GM18519 (cell line): ENCODE measurements around the gene GALNT3.

Experiments
- ATAC-seq: cut with Tn5 transposase; IDR thresholded peaks from one replicate; pipeline ENCODE4 v1.9.1; 2021; ENCODE audit warnings: mild to moderate bottlenecking, moderate library complexity; ENCODE audit not compliant: unreplicated experiment, low FRiP score

Gene GALNT3

DNA sequence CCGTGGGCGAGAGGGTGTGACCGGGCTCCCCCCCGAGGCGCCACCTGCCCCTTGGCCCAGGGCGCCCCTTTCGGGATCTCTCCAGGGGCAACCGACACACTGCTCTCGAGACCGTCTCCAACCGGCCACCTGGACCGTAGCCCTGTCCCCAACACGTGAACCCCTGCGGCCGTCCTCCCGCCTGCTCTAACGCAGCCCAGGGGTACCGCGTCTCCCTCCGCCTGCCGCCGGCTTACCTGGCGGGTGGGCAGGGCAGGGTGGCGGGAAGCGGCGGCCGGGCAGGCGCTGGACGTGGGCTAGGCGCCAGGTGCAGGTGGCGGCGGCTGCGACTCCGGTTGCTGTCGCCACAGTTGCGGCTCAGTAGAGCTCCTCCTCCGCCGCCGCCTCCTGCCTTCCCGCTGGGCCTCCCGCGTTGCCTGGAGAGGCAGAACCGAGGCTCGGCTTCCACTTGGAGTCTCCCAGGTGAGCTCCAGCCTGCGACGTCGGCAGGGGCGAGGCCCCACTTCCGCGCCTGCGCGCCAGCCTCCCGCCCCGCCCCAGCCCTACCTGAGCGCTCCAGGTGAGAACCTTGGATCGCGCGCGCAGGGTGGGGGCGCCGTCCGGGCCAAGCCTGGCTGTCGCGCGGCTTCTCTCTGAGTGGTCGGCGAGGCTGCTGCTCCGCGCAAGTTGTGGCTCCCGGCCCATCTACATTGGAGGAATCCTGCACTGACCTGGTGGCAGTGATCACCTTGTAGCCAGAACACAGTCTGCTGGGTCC, at the start of gene GALNT3:
Gene GALNT3 (minus strand): TSS at position 469 of the 757 bp plus-strand sequence. CDS start 23,547 bp downstream, outside the sequence.
- peak; percentile 3 for ATAC-seq

DNA sequence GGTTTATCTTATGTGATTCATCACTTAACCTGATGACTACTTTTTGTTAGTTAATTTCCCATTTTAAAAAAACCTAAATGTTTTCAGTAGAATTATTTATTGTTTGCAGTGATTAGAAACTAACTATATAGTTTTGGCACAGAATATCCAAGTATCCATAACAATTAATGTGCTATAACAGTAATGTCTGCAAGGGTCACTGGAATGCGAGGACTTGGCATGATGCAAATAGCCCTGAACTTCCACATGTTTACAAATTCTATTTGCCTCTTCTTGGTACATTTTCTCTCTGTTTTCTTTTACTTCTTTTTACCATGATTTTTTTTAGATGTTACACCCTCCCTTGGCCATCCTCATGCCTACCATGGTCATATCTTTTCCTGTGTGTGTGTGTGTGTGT, 49.3 kb upstream of the GALNT3 start:
- ATAC-seq, result no peak

DNA sequence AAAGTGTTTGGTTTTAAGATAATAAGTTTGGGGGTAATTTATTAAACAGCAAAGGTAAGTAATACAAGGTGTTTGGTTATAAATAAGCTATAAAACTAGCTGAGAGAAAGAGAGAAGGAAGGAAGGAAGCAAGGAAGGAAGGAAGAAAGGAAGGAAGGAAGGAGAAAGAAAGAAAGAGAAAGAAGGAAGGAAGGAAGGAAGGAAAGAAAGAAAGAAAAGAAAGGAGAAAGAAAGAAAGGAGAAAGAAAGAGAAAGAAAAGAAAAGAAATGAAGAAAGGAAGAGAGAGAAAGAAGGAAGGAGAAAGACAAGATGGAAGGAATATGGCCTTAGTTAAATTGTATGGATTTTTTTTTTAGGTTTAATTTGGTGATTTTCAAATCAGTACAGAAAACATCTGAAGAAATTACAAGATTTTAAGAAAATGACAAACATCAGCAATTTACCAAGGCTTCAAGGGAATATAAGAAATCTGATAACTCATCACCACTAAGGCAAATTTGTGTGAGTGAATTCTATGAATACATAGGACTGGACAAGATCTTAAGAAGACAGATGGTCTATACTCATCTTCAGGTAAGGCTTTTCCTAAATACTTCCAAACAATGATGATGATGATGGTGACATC, 46.4 kb upstream of the GALNT3 start:
- ATAC-seq, result no peak

DNA sequence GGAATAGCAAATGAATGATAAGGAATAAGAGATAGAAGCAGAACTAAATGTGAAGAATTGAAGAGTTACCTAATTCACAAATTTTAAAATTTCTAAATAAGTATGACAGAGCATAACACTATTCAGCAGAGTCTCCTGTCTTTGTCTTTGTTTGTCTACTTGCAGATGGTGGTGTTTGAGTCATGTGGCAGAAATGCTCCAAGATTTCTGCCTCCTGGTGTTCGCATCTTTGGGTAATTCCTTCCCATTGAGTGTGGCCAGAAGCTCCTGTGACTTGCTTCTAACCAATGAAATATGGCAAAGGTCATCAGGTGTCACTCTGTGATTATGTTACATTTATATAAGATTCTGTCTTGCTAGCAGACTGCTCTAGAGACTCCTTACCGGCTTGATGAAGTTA, 45.6 kb upstream of the GALNT3 start:
- ATAC-seq, result no peak

DNA sequence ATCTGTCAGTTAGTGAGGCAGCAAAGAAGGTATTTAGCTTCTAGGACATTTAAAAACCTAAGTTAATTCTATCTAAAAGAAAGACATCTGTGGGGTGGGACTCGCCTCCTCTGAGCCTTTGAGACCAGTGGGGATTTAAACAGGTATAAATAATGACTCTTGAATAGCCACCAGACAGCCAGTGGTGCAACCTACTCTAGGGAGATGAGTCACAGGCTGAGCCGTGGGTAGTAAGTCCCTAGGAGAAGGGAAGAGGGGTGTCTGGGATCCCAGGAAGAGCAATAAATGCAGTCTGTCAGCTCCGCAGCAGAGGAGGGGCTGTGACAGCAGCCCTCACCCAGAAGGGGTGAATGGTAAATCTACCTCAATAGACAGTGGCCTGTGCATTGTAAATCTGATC, 43.1 kb upstream of the GALNT3 start:
- no peak for ATAC-seq

DNA sequence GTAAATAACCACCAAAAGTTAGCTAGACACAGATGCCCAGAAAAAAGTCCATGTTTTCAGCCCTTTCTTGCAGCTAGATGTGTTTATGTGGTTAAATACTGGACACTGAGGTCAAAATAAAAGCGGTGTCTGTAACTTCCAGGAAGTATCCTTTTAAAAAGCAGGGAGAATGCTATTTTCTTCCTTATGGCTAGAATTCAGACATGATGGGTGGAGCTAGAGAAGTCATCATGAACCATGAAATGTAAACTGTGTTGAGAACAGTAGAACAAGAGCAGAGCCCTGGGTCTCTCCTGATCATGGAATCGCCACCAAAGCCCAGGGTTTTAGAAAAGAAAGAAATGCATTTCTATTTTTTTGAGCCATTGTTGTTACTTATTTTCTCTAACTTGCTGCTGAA, 41.3 kb upstream of the GALNT3 start:
- ATAC-seq, result no peak

DNA sequence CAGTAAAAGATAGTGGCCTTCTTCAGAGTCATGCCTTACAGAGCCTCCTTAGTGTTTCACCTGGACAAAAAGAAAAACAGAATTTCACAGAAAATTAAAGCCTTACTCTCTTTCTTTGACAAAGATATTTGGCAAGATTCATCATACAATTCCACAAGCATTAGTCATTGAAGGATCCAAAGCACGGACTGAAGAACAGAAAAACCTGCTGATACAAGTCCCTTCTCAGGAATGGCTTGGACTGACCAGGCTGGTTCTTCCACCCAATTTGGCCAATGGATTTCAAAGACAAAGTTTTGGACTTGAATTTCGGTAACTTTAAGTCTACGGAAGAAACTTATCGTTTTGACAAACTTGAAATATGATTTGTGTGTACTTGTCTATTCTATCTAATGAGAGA, 39.1 kb upstream of the GALNT3 start:
- no peak for ATAC-seq

DNA sequence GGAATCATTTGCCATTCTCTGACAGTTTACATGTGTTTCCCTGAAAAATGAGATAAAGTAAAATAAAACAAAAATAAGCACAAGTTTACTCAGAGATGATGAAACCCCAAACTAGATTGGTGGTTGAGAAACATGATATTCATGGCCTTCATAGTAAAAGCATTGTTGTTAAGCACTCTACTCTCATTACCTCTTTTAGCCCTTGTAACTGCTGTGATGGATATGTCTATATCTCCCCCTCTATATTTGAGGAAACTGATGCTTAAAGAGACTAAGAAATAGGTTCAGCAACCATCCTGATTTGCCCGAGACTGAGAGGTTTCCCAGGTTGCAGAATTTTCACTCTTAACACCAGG, 33.9 kb upstream of the GALNT3 start:
- ATAC-seq, result no peak

DNA sequence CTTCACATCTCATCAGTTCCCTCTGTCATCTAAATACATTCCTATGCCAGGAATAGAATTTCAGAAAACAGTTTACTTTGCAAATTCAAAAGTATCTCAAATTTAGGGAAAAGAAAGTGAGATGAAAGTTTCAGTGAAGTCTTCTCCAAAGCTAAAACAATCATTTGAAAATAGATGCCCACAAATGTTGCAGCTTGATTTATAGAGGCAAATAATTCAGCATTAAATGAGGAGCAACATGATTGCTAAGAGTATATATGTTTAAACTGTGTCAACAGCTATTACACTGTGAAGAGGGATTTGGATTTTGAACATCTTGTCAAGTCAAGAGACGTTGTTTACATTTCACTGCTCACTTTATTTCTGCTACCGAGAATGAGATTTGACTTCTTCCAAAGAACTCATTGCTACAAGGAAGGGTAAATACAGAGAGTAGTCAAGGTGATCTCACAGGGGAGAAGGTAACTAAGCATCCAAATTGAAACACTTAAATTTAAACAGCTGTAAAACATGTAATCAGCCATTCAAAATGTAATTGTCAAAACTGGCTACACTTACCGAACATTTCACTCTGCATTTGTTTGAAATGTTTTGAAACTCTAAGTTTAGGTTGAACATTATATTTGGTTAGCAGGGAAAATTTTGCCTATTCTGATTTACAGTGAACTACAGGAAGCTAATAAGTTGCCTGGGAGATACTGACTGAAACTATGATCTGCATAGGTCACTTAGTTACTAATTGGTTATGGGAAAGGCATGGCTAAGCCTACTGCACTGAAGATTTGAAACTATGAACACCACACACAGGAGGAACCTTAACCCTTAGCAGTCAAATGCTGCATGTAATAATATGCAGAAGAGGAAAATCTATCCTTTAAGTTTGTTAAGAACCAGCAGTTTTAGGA, 33.2 kb upstream of the GALNT3 start:
- no peak for ATAC-seq

DNA sequence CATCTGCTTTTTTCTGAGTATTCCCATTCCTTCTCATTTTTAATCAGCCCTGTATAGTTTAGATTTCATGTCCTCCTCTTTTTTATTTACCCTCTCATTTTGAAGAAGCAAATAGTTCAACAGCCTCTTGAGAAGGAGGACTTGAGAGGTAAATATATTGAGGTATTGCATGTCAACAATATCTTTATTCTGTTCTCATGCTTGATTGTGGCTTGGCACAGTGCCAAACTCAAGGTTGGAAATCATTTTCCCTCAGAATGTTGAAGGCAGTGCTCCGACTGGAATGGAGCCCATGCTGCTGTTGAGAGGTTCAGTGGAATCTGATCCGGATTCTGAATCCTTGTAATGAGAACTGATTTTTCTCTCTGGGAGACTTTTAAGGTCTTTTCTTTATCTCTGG, 31.0 kb upstream of the GALNT3 start:
- ATAC-seq, result no peak

DNA sequence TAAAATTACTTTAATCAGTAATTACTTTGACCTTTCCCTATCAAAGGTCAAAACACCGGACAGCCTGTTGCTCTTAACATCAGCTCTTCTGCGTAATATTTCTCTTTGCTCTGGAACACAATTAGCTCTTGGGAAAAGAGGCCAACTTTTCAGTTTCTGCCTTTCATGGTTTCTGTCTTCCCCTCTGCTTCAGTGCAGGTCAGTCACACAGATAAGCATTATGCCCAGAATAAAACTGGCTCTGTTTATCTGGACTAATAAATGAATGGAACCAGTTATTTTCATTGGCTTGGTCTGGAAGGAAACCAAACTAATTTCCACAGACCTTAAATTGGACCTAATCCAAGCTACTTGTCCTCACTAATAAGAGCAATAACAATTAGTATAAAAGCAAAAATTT, 26.2 kb upstream of the GALNT3 start:
- ATAC-seq, result no peak

DNA sequence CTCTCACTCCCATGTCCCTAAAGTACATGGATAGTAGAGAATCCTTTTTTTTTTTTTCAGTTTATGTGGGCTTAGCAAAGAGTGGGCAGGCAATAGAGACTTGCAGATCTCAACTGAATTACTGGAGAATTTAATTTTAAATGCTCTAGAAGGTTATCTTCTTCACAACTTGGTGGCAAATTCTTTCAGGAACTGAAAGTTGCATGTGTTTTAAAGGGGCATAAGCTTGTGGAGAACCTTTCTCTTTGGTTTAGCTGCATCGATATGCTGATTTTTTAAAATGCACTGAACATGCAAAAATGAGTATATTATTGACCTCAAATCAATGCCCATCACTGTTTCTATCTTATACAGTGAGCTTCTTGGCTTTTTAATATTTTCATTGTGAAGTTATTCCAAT, 24.9 kb upstream of the GALNT3 start:
- no peak for ATAC-seq

DNA sequence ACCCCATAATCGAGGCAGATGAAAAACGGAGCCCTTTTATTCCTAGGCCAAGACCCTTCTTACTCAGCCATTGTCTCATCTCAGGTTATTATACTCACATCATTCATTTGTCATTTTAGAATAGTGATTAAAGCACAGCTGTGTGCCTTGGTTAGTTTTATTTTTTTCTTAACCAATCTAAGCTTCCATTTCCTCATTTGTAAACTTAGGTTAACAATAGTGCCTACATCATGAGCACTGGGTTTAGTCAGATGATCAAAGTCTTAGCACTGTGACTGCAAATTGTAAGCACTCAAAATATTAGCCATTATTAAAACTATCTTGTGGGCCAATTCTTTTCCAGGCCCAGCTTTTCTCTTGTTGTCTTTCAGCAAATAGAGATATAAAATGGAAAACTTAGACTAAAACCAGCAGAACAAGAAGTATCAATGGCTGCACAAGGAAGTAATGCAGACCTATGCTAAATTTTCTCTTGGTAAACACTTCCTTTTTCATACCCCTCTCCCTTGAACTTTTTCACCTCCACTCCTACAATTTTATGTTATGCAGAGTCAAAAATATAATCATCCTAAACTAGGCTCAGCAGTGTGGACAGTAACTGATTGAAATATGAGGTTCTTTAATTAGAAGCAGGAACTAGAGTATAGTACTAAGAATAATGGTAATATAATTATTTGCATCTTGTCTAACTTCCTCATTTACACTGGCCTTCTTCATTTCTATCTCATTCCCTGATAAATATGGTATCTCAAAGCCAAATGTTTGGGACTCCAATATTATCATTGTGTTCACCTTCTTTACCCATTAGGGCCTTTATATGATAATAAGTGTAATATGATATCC, 21.5 kb upstream of the GALNT3 start:
- ATAC-seq, result peak; percentile 64

DNA sequence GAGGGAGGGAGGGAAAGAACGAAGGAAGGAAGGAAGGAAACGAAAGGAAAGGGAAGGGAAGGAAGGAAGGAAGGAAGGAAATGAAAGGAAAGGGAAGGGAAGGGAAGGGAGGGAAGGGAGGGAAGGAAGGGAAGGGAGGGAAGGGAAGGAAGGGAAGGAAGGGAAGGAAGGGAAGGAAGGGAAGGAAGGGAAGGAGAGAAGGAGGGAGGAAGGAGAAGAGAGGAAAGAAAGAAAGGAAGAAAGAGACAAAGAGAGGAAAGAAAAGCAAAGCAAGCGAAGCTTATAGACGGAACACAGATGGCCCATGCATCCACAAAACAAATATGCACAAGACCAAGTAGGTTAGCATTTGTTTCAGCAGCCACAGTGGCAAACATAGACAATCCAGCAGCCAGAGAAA, 20.4 kb upstream of the GALNT3 start:
- ATAC-seq, result no peak

DNA sequence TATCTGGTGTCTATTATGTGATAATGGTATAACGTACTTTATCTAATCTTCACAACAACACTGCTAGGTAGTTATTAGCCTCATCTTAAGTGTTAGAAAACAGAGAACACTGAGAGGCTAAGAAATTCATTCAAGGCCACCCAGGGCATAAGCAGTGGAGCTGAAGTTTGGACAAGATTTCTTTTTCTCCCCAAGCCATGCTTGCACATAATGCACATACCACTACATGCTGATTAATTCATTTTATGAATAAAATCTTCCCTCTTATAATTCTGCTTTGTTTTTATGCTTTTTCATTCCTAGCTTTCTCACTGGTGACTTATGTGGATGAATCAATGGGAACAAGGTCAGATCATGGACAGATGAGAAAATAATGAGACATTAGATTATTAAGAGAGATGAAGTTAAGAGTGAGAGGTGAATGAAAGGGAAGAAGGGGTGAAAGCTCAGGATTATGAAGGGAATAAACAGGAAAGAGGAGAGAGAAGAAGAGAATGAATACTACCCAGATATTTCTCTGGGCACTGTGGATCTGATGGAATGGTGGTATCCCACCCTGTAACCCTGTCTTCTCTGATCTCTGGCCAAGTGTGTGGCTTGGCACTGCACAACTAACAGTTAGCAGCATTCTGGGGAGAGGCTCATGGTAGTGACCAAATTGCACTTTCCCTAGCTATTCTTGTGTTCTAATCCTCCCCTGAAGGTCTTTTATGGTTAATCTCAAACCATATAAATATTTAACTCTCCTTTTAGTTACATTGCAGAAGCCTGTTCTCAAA, 17.7 kb upstream of the GALNT3 start:
- no peak for ATAC-seq

DNA sequence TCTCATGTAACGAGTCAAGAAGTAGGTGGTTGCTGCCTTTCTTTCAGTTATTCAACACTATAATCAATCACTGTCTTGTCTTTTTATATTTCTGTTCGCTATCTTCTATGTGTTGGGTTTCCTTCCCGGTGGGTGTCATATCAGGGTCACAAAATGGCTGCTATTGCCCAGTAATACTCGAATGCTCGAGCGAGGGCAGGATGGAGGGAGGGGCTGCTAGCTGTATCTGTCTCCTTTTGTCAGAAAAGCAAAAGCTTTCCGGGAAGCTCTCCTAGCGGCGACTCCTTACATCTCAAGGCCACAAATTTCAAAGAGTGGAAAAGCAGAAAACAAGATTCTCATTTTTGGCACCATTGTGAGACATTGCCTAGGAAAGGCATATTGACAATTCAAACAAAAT, 16.4 kb upstream of the GALNT3 start:
- no peak for ATAC-seq

DNA sequence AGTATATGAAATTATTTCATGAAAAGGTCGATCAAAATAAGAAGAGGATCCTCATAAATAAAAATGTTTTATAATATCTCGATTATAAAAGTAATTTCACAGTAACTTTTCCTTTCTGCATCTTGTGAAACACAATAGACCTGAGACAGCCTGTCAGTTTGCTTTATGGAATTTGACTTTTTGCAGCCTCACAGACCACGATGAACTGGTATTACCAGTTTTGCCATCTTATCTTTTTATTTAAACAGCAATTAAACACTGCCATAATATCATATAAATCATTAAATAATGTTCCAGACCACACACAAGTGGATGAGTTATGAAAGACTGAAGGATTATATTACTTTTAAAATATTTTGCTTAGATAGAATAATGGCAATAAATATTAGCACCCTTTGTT, 10.7 kb upstream of the GALNT3 start:
- no peak for ATAC-seq

DNA sequence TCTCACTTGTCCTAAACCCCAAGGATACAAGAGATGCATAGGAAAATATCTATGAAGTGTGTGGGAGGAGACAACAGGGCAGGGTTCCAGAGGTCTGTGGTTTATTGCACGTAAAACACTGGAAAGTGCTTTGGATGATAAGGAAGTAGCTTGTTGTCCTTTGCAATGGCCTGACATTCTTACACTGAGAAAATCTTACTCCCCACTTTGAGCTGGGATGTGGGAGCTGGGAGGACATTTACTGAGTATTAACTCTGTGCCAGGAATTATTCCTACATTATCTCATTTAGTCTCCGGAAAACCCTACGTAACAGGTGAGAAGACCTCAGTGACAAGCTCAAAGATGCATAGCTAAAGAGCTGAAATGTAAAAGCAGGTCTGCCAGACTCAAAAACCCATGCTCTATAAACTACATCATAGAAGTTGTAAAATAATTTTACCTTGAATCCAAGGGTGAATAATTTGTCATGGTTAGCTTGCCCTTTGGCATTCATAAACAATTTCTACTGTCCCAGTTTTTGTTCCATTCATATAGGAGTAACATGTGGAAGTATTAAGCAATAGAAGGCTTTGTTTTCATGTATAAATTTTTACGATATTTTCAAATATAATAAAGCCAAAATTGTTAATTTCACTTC, 9.2 kb upstream of the GALNT3 start:
- no peak for ATAC-seq

DNA sequence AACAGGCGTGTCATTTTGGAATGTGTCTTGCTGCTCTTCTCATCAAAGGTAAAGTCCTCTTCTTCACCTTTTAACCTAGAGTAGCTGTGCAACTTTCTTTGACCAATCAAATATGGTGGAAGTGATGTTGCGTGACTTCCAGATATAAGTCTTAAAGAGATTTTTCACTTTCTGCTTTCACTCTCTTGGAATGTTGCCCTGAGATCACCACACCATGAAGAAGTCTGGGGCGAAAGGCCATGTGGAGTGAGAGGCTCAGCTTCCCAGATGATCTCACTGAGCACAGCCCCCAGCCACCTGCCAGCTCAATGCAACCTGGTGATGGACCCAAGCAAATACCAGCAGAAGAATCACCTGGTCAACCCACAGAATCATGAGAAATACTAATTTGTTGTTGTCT, 7.1 kb upstream of the GALNT3 start:
- ATAC-seq, result no peak
